Endothelial cell of umbilical vein (primary cell): ENCODE results near the gene PPP3CA.

Source experiments
- EZH2 ChIP-seq: IDR thresholded peaks from 2 replicates; pipeline ENCODE4 v1.6.1; 2012; ENCODE audit warnings: borderline replicate concordance, low read depth, mild to moderate bottlenecking, moderate library complexity, low read length, inconsistent platforms; ENCODE audit not compliant: severe bottlenecking
- FOS ChIP-seq: IDR thresholded peaks from 2 replicates; pipeline ENCODE4 v1.6.1; 2011; ENCODE audit warnings: mild to moderate bottlenecking, low read length, moderate library complexity, borderline replicate concordance; ENCODE audit not compliant: insufficient read depth
- JUN ChIP-seq: IDR thresholded peaks from 2 replicates; pipeline ENCODE4 v1.6.1; 2011; ENCODE audit warnings: borderline replicate concordance, low read depth; ENCODE audit not compliant: insufficient read length, insufficient read depth
- MYC ChIP-seq: IDR thresholded peaks from one replicate; pipeline ENCODE4 v1.6.1; 2011; ENCODE audit warnings: mild to moderate bottlenecking, low read depth, low read length
- POLR2A ChIP-seq: IDR thresholded peaks from 2 replicates; pipeline ENCODE4 v1.6.1; 2012; ENCODE audit warnings: low read depth, mild to moderate bottlenecking, control low read depth, low read length
- POLR2AphosphoS5 ChIP-seq: IDR thresholded peaks from 2 replicates; pipeline ENCODE4 v1.6.1; 2012; ENCODE audit warnings: low read depth, mild to moderate bottlenecking, control low read depth, low read length, moderate library complexity; ENCODE audit not compliant: insufficient read depth
- TF ChIP-seq, protein P1 (sequence below), 2 donors: IDR thresholded peaks; 1 replicate in 1 of 2; 2 replicates in 1 of 2; pipeline ENCODE4 v1.5.1; 2011; ENCODE audit warnings: low read length in 2 of 2, mild to moderate bottlenecking in 2 of 2, moderate library complexity in 2 of 2, control low read depth in 1 of 2, inconsistent platforms in 1 of 2, low read depth in 1 of 2; ENCODE audit not compliant: insufficient read depth in 1 of 2; ENCODE audit errors: extremely low read depth in 1 of 2
- TF ChIP-seq, protein P2 (sequence below): IDR thresholded peaks from 2 replicates; pipeline ENCODE4 v1.6.1; 2011; ENCODE audit not compliant: insufficient read depth, insufficient read length

DNA sequence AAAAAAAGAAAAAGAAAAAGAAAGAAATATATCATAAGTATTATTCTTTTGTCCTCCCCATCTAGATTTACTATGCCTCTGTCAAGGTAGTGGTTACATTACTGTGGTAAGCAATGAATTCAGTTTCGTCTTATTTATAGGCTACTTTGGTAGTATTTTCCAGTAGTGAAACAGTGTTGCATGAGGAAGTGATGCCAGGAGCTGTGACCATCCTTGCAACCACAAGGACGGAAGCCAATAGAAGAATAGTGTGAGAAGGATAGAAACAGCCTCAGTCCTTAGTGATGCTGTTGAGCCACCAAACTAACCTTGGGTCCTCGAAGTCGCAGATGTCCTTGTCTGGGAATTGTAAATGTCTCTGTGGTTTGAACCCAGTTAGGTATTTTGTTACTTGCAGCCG, 328.5 kb downstream of the PPP3CA start:
- TF ChIP-seq, protein P1, sequence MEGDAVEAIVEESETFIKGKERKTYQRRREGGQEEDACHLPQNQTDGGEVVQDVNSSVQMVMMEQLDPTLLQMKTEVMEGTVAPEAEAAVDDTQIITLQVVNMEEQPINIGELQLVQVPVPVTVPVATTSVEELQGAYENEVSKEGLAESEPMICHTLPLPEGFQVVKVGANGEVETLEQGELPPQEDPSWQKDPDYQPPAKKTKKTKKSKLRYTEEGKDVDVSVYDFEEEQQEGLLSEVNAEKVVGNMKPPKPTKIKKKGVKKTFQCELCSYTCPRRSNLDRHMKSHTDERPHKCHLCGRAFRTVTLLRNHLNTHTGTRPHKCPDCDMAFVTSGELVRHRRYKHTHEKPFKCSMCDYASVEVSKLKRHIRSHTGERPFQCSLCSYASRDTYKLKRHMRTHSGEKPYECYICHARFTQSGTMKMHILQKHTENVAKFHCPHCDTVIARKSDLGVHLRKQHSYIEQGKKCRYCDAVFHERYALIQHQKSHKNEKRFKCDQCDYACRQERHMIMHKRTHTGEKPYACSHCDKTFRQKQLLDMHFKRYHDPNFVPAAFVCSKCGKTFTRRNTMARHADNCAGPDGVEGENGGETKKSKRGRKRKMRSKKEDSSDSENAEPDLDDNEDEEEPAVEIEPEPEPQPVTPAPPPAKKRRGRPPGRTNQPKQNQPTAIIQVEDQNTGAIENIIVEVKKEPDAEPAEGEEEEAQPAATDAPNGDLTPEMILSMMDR (IDR thresholded peaks at IDR 0.05; ENCODE audit: extremely low read depth in 1 of 2, insufficient read depth in 1 of 2, low read depth in 1 of 2, low read length in 2 of 2), result no peak
- TF ChIP-seq EZH2 (no peak), POLR2A (no peak), POLR2AphosphoS5 (no peak), FOS (no peak), JUN (no peak), MYC (no peak)
- TF ChIP-seq, protein P2, sequence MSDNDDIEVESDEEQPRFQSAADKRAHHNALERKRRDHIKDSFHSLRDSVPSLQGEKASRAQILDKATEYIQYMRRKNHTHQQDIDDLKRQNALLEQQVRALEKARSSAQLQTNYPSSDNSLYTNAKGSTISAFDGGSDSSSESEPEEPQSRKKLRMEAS, result no peak
